HG02571 (cell line): Measurements from ENCODE around the gene VWCE.
"Not testable (repeated sequence)": the region's sequence is repeated elsewhere in the genome, so short reads cannot be mapped to it uniquely, and the experiment has no call there.

Source experiments
- ATAC-seq: cut with Tn5 transposase; IDR thresholded peaks from one replicate; pipeline ENCODE4 v1.9.1; 2021; ENCODE audit warnings: mild to moderate bottlenecking, moderate library complexity; ENCODE audit not compliant: unreplicated experiment

VWCE gene

GRCh38 chr11:61256710-61257482 is 38.2 kb downstream of the VWCE start:
- ATAC-seq: no peak

- no peak for ATAC-seq
These were observed 40.6 kb downstream of the VWCE start for GRCh38 chr11:61254403-61255025.

GRCh38 chr11:61252332-61252731 is 42.8 kb downstream of the VWCE start:
- not testable (repeated sequence) for ATAC-seq

GRCh38 chr11:61250796-61251765 is 44.0 kb downstream of the VWCE start:
- not testable (repeated sequence) for ATAC-seq

GRCh38 chr11:61249201-61249600 is 45.9 kb downstream of the VWCE start:
- not testable (repeated sequence) for ATAC-seq

- not testable (repeated sequence) for ATAC-seq
These were observed 47.0 kb downstream of the VWCE start for GRCh38 chr11:61248071-61248470.

- not testable (repeated sequence) for ATAC-seq
These were observed 49.7 kb downstream of the VWCE start for GRCh38 chr11:61245284-61245964.

- ATAC-seq: not testable (repeated sequence)
These were observed 53.6 kb downstream of the VWCE start for GRCh38 chr11:61241526-61241925.

- not testable (repeated sequence) for ATAC-seq
These were observed 54.2 kb downstream of the VWCE start, which contains the start of gene PGA5 for GRCh38 chr11:61240875-61241274. Gene PGA5 (plus strand): TSS chr11:61241175. CDS start chr11:61241227, 52 bp downstream.

GRCh38 chr11:61240288-61240687 is 54.8 kb downstream of the VWCE start:
- ATAC-seq: not testable (repeated sequence)

- ATAC-seq: not testable (repeated sequence)
These were observed 58.0 kb downstream of the VWCE start for GRCh38 chr11:61237130-61237529.

- not testable (repeated sequence) for ATAC-seq
These were observed 62.5 kb downstream of the VWCE start for GRCh38 chr11:61232548-61233145.

GRCh38 chr11:61231585-61231984 is 63.5 kb downstream of the VWCE start:
- not testable (repeated sequence) for ATAC-seq

- not testable (repeated sequence) for ATAC-seq
These were observed 64.1 kb downstream of the VWCE start for GRCh38 chr11:61231033-61231432.

GRCh38 chr11:61229458-61229857 is 65.7 kb downstream of the VWCE start:
- ATAC-seq: not testable (repeated sequence)

- ATAC-seq: not testable (repeated sequence)
These were observed 68.5 kb downstream of the VWCE start for GRCh38 chr11:61226457-61227137.

GRCh38 chr11:61222692-61223091 is 72.4 kb downstream of the VWCE start:
- ATAC-seq: not testable (repeated sequence)

GRCh38 chr11:61222047-61222446 is 73.1 kb downstream of the VWCE start, which contains the start of gene PGA4:
Gene PGA4 (plus strand): TSS chr11:61222347. CDS start chr11:61222401, 54 bp downstream.
- ATAC-seq: not testable (repeated sequence)

- ATAC-seq: not testable (repeated sequence)
These were observed 76.1 kb downstream of the VWCE start for GRCh38 chr11:61219016-61219415.
